ENCODE measurements around the gene TM9SF4.
"Not testable (repeated sequence)": the region's sequence is repeated elsewhere in the genome, so short reads cannot be mapped to it uniquely, and the experiment has no call there.

The TM9SF4 gene

GRCh38 chr20:32192698-32193097 lies 83.2 kb downstream of the TM9SF4 start:
- Histone ChIP-seq H3K27ac (replicated peaks) (no peak overlapping the region), H3K4me3 (replicated peaks; ENCODE audit: insufficient read depth, low read length) (no peak overlapping the region), H3K27me3 (ENCODE audit: insufficient read depth, poor library complexity, severe bottlenecking) (no peaks in the 10 kb centered on the region)
- no peak for DNase-seq (ENCODE audit: low read depth in 1 of 2, low spot score in 1 of 2)
- TF ChIP-seq, protein P1, sequence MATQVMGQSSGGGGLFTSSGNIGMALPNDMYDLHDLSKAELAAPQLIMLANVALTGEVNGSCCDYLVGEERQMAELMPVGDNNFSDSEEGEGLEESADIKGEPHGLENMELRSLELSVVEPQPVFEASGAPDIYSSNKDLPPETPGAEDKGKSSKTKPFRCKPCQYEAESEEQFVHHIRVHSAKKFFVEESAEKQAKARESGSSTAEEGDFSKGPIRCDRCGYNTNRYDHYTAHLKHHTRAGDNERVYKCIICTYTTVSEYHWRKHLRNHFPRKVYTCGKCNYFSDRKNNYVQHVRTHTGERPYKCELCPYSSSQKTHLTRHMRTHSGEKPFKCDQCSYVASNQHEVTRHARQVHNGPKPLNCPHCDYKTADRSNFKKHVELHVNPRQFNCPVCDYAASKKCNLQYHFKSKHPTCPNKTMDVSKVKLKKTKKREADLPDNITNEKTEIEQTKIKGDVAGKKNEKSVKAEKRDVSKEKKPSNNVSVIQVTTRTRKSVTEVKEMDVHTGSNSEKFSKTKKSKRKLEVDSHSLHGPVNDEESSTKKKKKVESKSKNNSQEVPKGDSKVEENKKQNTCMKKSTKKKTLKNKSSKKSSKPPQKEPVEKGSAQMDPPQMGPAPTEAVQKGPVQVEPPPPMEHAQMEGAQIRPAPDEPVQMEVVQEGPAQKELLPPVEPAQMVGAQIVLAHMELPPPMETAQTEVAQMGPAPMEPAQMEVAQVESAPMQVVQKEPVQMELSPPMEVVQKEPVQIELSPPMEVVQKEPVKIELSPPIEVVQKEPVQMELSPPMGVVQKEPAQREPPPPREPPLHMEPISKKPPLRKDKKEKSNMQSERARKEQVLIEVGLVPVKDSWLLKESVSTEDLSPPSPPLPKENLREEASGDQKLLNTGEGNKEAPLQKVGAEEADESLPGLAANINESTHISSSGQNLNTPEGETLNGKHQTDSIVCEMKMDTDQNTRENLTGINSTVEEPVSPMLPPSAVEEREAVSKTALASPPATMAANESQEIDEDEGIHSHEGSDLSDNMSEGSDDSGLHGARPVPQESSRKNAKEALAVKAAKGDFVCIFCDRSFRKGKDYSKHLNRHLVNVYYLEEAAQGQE (IDR thresholded peaks at IDR 0.05; ENCODE audit: insufficient replicate concordance, low read depth) = no peak
- no peak for TF ChIP-seq POLR2AphosphoS5 (IDR thresholded peaks at IDR 0.05; ENCODE audit: low read depth)
- no peak for TF ChIP-seq GABPA (IDR thresholded peaks at IDR 0.05; ENCODE audit: low read depth)
- TF ChIP-seq SPI1 (IDR thresholded peaks at IDR 0.05; ENCODE audit: borderline replicate concordance, low read depth) = no peak
- TF ChIP-seq CTCF (IDR thresholded peaks at IDR 0.05; ENCODE audit: insufficient read depth, low read length) = no peak

DNA sequence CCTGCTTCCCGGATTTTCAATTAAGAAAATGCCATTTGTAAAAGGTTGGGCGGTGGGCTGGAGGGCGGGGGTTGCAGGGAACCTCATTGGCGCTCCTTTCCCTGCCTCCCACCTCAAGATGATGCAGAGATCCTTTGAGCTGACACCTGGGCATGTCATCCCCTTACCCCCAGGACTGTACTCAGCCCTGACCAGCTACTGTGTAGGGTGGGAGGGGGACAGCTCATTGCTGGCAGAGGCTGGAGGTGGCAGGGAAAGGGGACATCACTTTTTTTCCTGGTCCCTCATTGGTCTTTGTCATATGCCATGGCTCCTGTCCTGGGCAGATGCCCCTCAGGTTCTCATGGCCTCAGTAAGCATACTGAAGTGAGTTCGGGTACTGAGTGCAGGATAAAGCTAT lies 83.8 kb downstream of the TM9SF4 start:
- not testable (repeated sequence) for H3K4me3 ChIP-seq (replicated peaks; ENCODE audit: insufficient read depth, low read length); DNase-seq (ENCODE audit: low read depth in 1 of 2, low spot score in 1 of 2); H3K27me3 ChIP-seq (ENCODE audit: insufficient read depth, poor library complexity, severe bottlenecking); H3K27ac ChIP-seq (replicated peaks)

DNA sequence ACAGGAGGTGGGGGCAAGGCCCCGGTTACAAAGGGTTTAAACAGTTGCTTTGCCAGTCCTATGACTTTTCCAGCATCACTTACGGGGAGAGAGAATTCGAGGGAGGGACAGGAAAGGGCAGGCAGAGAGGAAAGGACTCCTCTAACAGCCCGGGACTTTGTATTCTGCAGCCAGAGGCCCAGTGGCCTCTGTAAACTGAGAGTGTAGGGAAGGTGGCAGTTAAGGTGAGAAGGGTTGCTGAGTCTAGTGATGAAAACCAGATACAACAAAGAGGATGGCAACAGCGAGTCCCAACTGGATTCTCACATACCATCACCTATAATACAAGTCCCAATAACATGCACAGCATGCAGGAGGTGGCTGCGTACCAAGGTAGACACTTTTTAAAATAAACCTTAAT lies 84.5 kb downstream of the TM9SF4 start:
- no peak for TF ChIP-seq GABPA (IDR thresholded peaks at IDR 0.05; ENCODE audit: low read depth)
- TF ChIP-seq, protein P1 (IDR thresholded peaks at IDR 0.05; ENCODE audit: insufficient replicate concordance, low read depth) = no peak
- TF ChIP-seq POLR2AphosphoS5 (IDR thresholded peaks at IDR 0.05; ENCODE audit: low read depth) = no peak
- no peak for TF ChIP-seq SPI1 (IDR thresholded peaks at IDR 0.05; ENCODE audit: borderline replicate concordance, low read depth)
- TF ChIP-seq CTCF (IDR thresholded peaks at IDR 0.05; ENCODE audit: insufficient read depth, low read length) = no peak
- no peak for DNase-seq (ENCODE audit: low read depth in 1 of 2, low spot score in 1 of 2)
- no peaks in the 10 kb centered on the region for H3K27me3 ChIP-seq (ENCODE audit: insufficient read depth, poor library complexity, severe bottlenecking)

DNA sequence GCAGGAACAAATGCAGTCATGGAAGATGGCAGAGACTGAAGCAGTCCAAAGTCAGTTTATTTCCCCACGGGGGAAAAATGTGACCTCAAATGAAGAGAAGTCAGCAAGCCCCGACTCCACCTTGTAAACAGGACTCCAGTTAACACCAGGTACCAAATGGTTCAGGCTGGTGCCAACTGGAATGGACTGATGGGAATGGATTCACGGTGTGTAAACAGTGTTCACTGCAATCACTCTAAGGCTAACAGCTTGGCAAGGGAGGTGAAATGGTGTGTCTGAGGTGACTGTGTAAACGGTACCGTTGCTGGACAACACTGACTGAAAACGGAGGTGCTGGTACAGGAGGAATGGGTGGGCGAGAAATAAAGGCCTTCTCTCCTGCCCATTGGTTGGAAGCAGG lies 86.1 kb downstream of the TM9SF4 start:
- no peaks in the 10 kb centered on the region for H3K27me3 ChIP-seq (ENCODE audit: insufficient read depth, poor library complexity, severe bottlenecking)
- TF ChIP-seq, protein P1 (IDR thresholded peaks at IDR 0.05; ENCODE audit: insufficient replicate concordance, low read depth) = no peak
- no peak overlapping the region for H3K27ac ChIP-seq (replicated peaks)
- no peak overlapping the region for H3K4me3 ChIP-seq (replicated peaks; ENCODE audit: insufficient read depth, low read length)
- DNase-seq (ENCODE audit: low read depth in 1 of 2, low spot score in 1 of 2) = no peak

More for the DNA sequence above, 84.5 kb downstream of the TM9SF4 start:
- no peak overlapping the region for H3K4me3 ChIP-seq (replicated peaks; ENCODE audit: insufficient read depth, low read length)
- no peak overlapping the region for H3K27ac ChIP-seq (replicated peaks)

GRCh38 chr20:32196613-32197012 lies 87.1 kb downstream of the TM9SF4 start:
- not testable (repeated sequence) for DNase-seq (ENCODE audit: low read depth in 1 of 2, low spot score in 1 of 2); H3K27me3 ChIP-seq (ENCODE audit: insufficient read depth, poor library complexity, severe bottlenecking)

GRCh38 chr20:32197136-32197535 lies 87.6 kb downstream of the TM9SF4 start:
- not testable (repeated sequence) for DNase-seq (ENCODE audit: low read depth in 1 of 2, low spot score in 1 of 2); H3K27me3 ChIP-seq (ENCODE audit: insufficient read depth, poor library complexity, severe bottlenecking); H3K4me3 ChIP-seq (replicated peaks; ENCODE audit: insufficient read depth, low read length); H3K27ac ChIP-seq (replicated peaks)

More at GRCh38 chr20:32196613-32197012, 87.1 kb downstream of the TM9SF4 start:
- H3K27ac ChIP-seq (replicated peaks); H3K4me3 ChIP-seq (replicated peaks; ENCODE audit: insufficient read depth, low read length): not testable (repeated sequence)

All from HL-60 (cell line).